GM19239 (cell line): ENCODE results near the gene PPP2R5B.
A peak's percentile ranks its signal among the peaks of the same experiment; 100 is the strongest.

Source experiments
- DNase-seq: peaks from one replicate; pipeline ENCODE4 v3.0.0; 2011; ENCODE audit warnings: low spot score; ENCODE audit not compliant: insufficient read length
- FAIRE-seq: peaks from 2 replicates; lab custom pipeline; 2011; peaks lifted over from hg19 to GRCh38; lab: Jason Lieb, UNC

The PPP2R5B gene

GRCh38 chr11:64923944-64924909 lies at the start of gene PPP2R5B:
TSS of gene PPP2R5B (plus strand) at chr11:64924689. CDS start at chr11:64925735, 1,046 bp downstream.
- peak; percentile 90 for DNase-seq
- FAIRE-seq = peak; percentile 99

GRCh38 chr11:64875369-64876228 lies 48.9 kb upstream of the PPP2R5B start:
- FAIRE-seq (peak; percentile 75), DNase-seq (no peak)

DNA sequence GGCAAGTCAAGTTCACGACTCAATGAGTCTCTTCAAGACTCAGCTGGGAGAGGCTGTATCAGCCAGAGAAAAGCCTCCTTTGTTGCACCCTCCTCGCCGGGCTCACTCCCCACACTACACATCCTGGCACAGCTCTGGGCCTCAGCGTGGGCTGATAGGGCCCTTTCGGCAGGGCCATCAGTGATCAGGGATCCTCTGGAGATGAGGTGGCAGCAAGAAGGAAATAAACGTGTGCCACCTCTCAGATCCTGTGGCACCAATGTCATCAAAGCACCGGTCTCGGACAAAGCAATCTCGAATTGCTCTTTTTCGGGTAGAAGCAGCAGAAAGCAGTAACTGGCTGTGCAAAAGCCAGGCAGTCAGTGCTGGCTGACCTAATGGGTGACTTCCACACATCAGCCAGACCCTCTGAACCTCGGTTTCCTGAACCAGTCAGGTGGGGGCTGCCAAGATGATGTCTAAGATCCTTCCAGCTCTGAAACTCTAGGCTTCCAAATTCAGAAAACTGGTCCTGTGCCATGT lies 48.2 kb upstream of the PPP2R5B start:
- FAIRE-seq = no peak
- DNase-seq = no peak

- DNase-seq = no peak
- FAIRE-seq = no peak
Observed at GRCh38 chr11:64876835-64877341, 47.6 kb upstream of the PPP2R5B start.

DNA sequence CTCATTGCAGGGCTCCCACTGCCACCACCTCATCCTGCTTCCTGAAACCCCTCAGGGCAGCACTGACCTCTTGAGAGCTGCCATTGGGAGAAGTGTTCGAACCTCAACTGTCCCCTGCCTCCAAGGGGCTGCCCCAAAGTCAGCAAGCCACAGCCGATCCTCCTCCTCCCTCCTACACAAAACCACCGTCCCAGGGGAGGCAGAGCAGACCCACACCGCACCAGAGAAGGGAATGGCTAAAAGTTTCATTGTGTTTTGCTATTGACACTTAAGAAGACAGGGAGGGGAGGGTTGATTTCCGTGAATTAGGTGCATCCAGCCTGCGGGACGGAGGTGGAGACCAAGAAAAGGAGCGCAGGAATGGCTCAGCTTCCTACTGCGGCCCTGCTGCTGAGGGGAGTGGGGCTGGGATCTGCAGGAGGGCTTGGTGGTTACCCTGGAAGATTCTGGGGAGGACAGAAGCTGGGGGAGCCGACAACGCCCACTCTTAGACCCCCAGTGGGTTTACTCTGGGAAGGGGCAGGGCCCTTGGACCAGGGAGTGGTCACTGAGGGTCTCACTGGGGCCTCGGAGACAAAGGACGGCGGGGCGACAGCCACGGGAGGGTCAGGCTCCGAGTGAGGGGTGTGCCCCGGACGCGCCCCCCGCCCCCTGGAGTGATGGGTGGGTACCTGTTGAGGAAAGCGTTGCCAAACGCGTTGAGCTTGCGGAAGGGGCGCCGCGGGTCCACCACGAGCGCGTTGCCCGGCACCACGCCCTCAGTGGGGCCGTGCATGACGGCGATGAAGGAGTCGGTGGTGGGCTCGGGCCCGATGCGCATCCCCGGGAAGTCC lies 46.9 kb upstream of the PPP2R5B start:
- FAIRE-seq (peak; percentile 83), DNase-seq (no peak)

GRCh38 chr11:64878223-64878493 lies 46.3 kb upstream of the PPP2R5B start:
- DNase-seq = no peak
- peak; percentile 18 for FAIRE-seq

- FAIRE-seq (peak; percentile 94), DNase-seq (peak; percentile 88)
Observed at GRCh38 chr11:64878494-64879243, 45.8 kb upstream of the PPP2R5B start, which contains the start of gene EHD1. TSS of gene EHD1 (minus strand) at chr11:64878621. CDS start at chr11:64878464, 157 bp downstream.

DNA sequence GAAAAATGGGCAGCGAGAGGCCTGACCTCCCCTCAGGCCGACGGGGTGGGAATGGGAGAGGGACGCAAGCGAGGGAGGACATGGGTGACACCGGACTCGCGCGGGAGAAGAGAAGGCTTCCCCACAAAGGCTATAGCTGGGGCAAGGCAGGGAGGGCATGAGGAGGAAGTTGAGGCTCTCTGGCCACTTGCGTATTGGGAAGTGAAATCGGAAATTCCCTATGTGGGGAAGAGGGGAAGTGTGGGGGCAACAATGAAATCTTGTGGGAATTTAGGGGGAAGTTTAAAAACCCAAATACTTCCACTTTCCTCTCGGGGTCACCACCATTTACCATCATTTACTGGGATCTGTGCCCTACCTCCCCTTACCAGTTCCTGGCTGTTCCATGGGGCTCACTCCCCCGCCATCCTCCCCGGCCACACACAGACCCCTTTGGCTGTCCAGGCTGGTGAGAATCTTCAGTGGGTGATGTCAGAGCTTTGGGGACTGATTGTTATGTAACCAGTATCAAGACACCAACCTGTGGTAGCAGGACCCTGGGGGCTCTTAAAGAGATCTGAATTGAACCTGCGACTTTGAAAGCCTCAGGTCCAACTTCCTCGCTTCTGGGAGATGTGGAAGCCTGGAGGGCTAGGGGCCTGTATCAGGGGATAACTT lies 45.1 kb upstream of the PPP2R5B start:
- FAIRE-seq = no peak

DNA sequence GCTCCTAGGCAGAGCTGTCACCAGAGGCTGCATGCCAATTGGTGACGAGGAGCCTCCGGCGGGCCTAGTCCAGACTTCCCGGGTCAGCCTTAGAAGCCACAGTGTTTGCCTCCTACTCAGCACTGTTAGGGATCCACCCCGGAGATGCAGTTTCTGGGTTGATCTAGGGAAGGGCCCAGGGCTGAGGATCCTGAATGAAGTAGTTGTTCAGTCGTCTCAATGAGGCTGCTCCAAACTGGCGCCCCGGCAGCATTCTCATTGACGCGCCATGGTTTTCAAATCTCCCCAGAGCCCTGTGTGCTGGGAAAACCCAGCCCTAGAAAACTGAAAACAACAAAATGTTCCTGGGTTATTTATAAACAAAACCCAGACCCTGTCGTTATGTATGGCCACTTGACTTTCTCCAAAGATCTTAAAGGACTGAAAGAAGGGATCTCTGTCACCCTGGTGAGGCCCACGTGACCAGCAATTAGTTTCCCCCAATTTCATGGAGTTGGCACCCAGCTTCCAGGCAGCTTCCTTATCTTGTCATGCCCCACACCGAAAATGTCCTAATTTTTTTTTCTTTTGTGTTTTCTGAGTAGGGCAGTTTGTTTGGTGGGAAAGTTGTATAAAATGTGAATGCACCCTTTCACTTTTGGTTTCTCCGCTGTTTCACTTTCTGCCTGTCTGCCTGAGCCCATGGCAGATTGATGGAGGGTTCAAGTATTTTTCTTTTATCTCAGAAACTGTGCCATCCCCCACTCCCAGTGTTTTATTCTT lies 44.1 kb upstream of the PPP2R5B start:
- DNase-seq (no peak), FAIRE-seq (peak; percentile 77)

More for the DNA sequence above, 45.1 kb upstream of the PPP2R5B start:
- no peak for DNase-seq

DNA sequence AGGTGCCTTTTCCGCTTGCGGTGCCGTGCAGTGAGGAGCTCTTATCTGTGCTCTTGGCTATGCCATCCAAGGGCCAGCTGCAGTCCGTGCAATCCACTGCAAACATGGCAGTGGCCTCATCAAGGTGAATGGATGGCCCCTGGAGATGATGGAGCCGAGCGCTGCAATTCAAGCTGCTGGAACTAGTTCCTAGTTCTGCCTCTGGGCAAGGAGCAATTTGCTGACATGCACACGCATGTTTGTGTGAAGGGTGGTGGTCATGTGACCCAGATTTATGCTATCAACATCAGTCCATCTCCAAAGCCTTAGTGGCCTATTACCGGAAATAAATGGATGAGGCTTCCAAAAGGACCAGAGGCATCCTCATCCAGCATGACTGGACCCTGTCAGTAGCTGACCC lies 43.0 kb upstream of the PPP2R5B start:
- DNase-seq = no peak
- no peak for FAIRE-seq

DNA sequence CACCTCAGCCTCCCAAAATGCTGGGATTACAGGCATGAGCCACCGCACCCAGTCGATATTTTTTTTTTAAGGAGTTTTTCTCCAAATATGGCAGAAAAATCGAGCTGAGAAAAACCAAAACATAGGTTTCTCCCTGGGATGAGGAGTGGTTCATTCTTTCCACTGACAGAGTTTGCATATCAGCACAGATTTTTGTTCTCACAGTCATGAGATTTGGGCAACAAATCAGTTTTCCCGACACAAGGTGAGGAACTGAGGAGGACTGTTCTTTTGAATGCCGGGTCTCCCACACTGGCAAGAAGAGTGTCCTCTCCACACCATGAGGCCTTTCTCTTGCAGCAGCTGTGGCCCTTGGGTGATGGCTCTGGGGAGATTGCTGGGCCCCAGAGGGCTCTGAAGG lies 42.2 kb upstream of the PPP2R5B start:
- FAIRE-seq = no peak
- no peak for DNase-seq

DNA sequence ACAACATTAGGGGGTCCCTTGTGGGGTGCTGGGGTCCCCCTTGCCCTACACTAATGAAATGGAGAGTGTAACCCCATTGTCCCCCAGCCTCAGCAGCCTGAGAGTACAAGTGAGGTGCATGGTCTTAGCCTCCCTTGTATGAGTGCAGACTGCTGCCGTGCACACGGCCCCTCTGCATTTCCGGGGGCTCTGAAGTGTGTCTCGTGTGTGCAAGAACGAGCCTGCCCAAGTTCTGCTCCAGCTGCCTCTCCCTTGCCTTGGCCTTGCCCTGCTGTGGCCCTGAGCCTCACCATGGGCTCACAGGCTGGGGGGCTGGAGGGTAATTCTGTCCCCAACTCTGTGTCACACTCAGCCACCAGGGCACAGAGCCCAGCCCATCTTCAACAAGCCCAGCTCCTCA lies 40.9 kb upstream of the PPP2R5B start:
- no peak for FAIRE-seq
- no peak for DNase-seq

DNA sequence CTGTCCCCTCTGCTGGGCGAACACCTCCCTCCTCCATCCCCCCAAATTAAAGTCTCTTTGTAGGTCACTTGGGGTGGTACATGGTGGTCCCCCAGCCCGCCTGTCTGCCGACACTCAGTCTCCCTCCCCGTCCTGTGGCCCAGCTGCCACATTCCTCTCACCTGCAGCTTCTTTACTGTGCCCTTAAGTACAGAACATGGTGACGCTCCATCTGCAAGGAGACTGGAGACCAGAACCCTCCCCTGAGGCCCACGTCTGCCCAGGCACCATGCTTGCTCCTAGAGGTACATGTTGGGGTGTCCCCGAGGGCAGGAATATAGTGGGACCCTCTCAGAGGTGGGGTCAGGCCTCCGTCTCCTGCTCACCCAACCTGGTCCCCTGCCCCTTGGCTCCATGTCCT lies 40.5 kb upstream of the PPP2R5B start:
- FAIRE-seq (no peak), DNase-seq (no peak)

DNA sequence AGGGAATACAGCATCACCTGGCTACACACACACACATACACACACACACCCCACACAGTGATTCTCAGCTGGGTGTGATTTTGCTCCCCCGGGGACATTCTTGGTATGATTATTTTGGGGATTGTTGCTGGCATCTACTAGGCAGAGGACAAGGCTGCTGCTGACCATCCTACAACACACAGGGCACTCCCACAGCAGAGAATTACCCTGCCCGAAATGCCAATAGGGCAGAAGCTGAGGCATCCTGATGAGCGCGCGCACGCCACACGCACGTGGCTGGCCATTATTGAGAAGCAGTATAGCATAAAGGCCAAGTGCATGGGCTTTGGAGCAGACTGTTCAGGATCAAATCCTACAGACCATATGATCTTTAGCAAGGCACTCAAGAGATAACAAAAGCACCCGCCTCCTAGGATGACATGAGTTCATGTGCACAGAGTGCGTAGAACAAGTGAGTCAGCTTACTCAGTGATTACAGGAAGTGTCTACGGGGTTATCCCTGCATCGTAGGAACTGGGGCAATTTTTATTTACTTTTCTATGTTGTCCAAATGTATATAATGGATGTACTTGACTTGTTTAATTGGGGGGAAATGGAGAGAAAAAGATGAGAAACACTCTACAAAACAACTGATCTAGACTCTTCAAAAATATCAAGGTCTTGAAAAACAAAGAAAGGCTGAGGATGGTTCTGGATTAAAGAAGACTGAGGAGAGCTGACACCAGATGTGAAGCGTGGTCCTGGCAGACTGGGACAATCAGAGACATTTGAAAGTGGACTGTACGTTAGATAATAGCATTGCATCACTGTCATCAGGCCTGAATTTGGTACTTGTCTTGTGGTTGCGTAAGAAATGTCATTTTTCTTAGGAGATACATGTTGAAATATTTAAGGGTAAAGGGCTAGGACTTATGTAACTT lies 38.9 kb upstream of the PPP2R5B start:
- no peak for DNase-seq
- FAIRE-seq = no peak

DNA sequence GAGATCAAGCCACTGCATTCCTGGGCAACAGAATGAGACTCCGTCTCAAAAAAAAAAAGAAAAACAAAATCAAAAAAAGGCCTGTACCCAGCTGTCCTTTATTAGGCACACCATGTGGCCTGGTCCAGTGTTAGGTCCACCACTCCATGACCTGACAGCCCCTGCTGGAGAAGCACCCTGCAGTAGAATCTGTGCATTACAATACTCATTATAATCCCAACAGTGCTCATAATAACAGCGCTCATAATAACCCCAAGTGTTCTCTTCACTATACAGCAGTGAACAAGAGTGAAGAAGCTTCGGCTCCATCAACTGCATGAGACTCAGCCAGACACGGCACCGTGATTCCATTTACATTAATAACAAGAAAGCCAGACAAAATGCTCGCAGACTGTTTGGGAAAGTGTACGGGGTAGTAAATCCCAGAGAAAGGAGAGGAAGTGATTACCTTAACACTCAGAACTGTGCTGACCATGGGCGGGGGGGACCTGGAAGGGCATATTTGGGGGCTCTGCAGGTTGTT lies 37.2 kb upstream of the PPP2R5B start:
- FAIRE-seq = no peak
- DNase-seq = no peak

- peak; percentile 74 for DNase-seq
- FAIRE-seq = peak; percentile 91
Observed at GRCh38 chr11:64887757-64888405, 36.6 kb upstream of the PPP2R5B start.
